HCT116 (cell line): ENCODE results near the gene GDPD2. TPM values are rescaled to one million over a fixed set of nuclear protein-coding genes. Genes with fewer than 3 reads are reported as not detected.

Source experiments
- ATAC-seq: fragments of 200-7000 bp; cut with Tn5 transposase; 2 replicates; pipeline ENCODE4 v1.9.1; 2020; ENCODE audit warnings: mild to moderate bottlenecking, moderate library complexity
- BruUV-seq: library from RNA; stranded (reverse); fragments of 400-500 nt; replicated peaks from 2 replicates; lab custom pipeline; 2021; lab: Mats Ljungman, UMichigan
- CTCF ChIA-PET: fragments of 300-600 bp; sonication (Branson Sonifier 250); formaldehyde crosslinking; loops from one replicate; lab custom pipeline; 2021; ENCODE audit warnings: antibody characterized with exemption; lab: Charles Lee
- POLR2A ChIA-PET: fragments of 300-600, 350-600 bp; sonication (Branson Sonifier 250); formaldehyde crosslinking; loops from one replicate; lab custom pipeline; 2021; ENCODE audit warnings: antibody characterized with exemption; lab: Charles Lee
- RAD21 ChIA-PET, 2 experiments: fragments of 300-600 bp; sonication (Branson Sonifier 250); formaldehyde crosslinking; loops; one replicate each; lab custom pipeline; 2023; ENCODE audit warnings: low total read pairs in 2 of 2; ENCODE audit not compliant: uncharacterized antibody in 2 of 2, unreplicated experiment in 2 of 2, low non-redundant PET in 1 of 2; lab: Charles Lee
- DNase-seq: peaks from one replicate; pipeline ENCODE4 v3.0.0-alpha.2; 2010; ENCODE audit warnings: low read depth, low spot score
- H2AFZ ChIP-seq: fragments of 200-600 bp; shearing (Covaris generic), sonication (generic); 2 replicates; pipeline ENCODE4 v1.6.1; 2017; ENCODE audit warnings: low read depth, mixed run types, mixed read lengths, antibody characterized with exemption, low read length; ENCODE audit not compliant: poor library complexity, severe bottlenecking
- H3K27ac ChIP-seq: 2 replicates; pipeline ENCODE4 v1.5.1; 2012; ENCODE audit warnings: low read depth, low read length
- H3K27me3 ChIP-seq: fragments of 200-600 bp; sonication (generic); 2 replicates; pipeline ENCODE4 v1.6.1; 2016; ENCODE audit warnings: mixed run types, low read length, mixed read lengths; ENCODE audit not compliant: insufficient read depth
- H3K36me3 ChIP-seq, 2 experiments: fragments of 200-500 bp in 1 of 2; fragments of 200-600 bp in 1 of 2; sonication (Bioruptor generic) in 1 of 2; sonication (generic) in 1 of 2; 2 replicates each; pipeline versions ENCODE4 v1.5.1 to v1.6.1; 2014 to 2016; ENCODE audit warnings: low read length in 2 of 2, inconsistent platforms in 1 of 2, mixed read lengths in 1 of 2, mixed run types in 1 of 2; ENCODE audit not compliant: insufficient read depth in 2 of 2, control insufficient read depth in 1 of 2
- H3K4me1 ChIP-seq, 2 experiments: fragments of 200-600 bp in 1 of 2; sonication (generic) in 1 of 2; 2 replicates each; pipeline versions ENCODE4 v1.5.1 to v1.6.1; 2012 to 2017; ENCODE audit warnings: low read length in 2 of 2, inconsistent platforms in 1 of 2, mild to moderate bottlenecking in 1 of 2, mixed read lengths in 1 of 2, mixed run types in 1 of 2, moderate library complexity in 1 of 2; ENCODE audit not compliant: insufficient read depth in 2 of 2, control insufficient read depth in 1 of 2
- H3K4me2 ChIP-seq: fragments of 200-600 bp; sonication (generic); 2 replicates; pipeline ENCODE4 v1.6.1; 2017; ENCODE audit warnings: mixed run types, low read length, mixed read lengths
- H3K4me3 ChIP-seq, 2 experiments: fragments of 200-600 bp in 1 of 2; sonication (generic) in 1 of 2; replicated peaks in 1 of 2; 2 replicates each; pipeline ENCODE4 v1.5.1; 2011 to 2016; ENCODE audit warnings: low read length in 2 of 2, control low read depth in 1 of 2, low read depth in 1 of 2, mild to moderate bottlenecking in 1 of 2, mixed read lengths in 1 of 2, mixed run types in 1 of 2
- H3K79me2 ChIP-seq: fragments of 200-600 bp; sonication (generic); 2 replicates; pipeline ENCODE4 v1.6.1; 2017; ENCODE audit warnings: mild to moderate bottlenecking, mixed run types, low read length, moderate library complexity, mixed read lengths; ENCODE audit not compliant: insufficient read depth
- H3K9ac ChIP-seq: fragments of 200-600 bp; sonication (generic); 2 replicates; pipeline ENCODE4 v1.6.1; 2016; ENCODE audit warnings: low read length, mixed read lengths
- H3K9me2 ChIP-seq: fragments of 200-600 bp; sonication (generic), shearing (Covaris generic); 2 replicates; pipeline ENCODE4 v1.6.1; 2017; ENCODE audit warnings: mixed run types, mild to moderate bottlenecking, moderate library complexity; ENCODE audit not compliant: insufficient read depth
- H3K9me3 ChIP-seq, 2 experiments: fragments of 200-500 bp in 1 of 2; fragments of 200-600 bp in 1 of 2; sonication (Bioruptor generic) in 1 of 2; sonication (generic) in 1 of 2; 2 replicates each; pipeline ENCODE4 v1.6.1; 2014 to 2017; ENCODE audit warnings: low read length in 2 of 2, mixed read lengths in 2 of 2, inconsistent platforms in 1 of 2, low read depth in 1 of 2, mild to moderate bottlenecking in 1 of 2, mixed run types in 1 of 2, moderate library complexity in 1 of 2; ENCODE audit not compliant: control insufficient read depth in 1 of 2, insufficient read depth in 1 of 2
- H4K20me1 ChIP-seq: fragments of 200-600 bp; sonication (generic), shearing (Covaris generic); 2 replicates; pipeline ENCODE4 v1.6.1; 2017; ENCODE audit warnings: mixed run types, mild to moderate bottlenecking, moderate library complexity; ENCODE audit not compliant: insufficient read depth
- ATF3 ChIP-seq: IDR thresholded peaks from 2 replicates; pipeline ENCODE4 v1.6.1; 2012
- CEBPB ChIP-seq: IDR thresholded peaks from 2 replicates; pipeline ENCODE4 v1.6.1; 2012; ENCODE audit warnings: low read depth
- EZH2 ChIP-seq: fragments of 200-600 bp; sonication (generic); IDR thresholded peaks from 2 replicates; pipeline ENCODE4 v1.6.1; 2017; ENCODE audit warnings: antibody characterized with exemption, mixed run types
- EZH2phosphoT487 ChIP-seq: fragments of 200-600 bp; IDR thresholded peaks from 2 replicates; pipeline ENCODE4 v1.6.1; 2018; ENCODE audit warnings: antibody characterized with exemption, borderline replicate concordance
- FOSL1 ChIP-seq: IDR thresholded peaks from 2 replicates; pipeline ENCODE4 v1.6.1; 2012; ENCODE audit warnings: low read depth
- POLR2AphosphoS5 ChIP-seq: IDR thresholded peaks from 2 replicates; pipeline ENCODE4 v1.6.1; 2011; ENCODE audit warnings: mild to moderate bottlenecking, low read depth, low read length, moderate library complexity
- RAD21 ChIP-seq: IDR thresholded peaks from 2 replicates; pipeline ENCODE4 v1.6.1; 2012; ENCODE audit warnings: low read depth, mild to moderate bottlenecking
- REST ChIP-seq: IDR thresholded peaks from 2 replicates; pipeline ENCODE4 v1.6.1; 2012; ENCODE audit warnings: low read depth
- SP1 ChIP-seq: IDR thresholded peaks from 2 replicates; pipeline ENCODE4 v1.6.1; 2012; ENCODE audit warnings: low read depth
- YY1 ChIP-seq: IDR thresholded peaks from 2 replicates; pipeline ENCODE4 v1.6.1; 2011; ENCODE audit warnings: low read length, low read depth, moderate library complexity, mild to moderate bottlenecking; ENCODE audit not compliant: insufficient replicate concordance; ENCODE audit errors: extremely low read depth
- ZFX ChIP-seq: fragments of 450-650 bp; IDR thresholded peaks from 2 replicates; pipeline ENCODE4 v1.6.1; 2017
- ZNF274 ChIP-seq: fragments of 200-500 bp; sonication (Bioruptor generic); IDR thresholded peaks from 2 replicates; pipeline ENCODE4 v1.6.1; 2014; ENCODE audit warnings: mild to moderate bottlenecking, low read depth, low read length, inconsistent platforms
- intact Hi-C: fragments of 100-400 bp; cut with micrococcal nuclease; formaldehyde crosslinking; loops from 2 replicates; pipeline ENCODE4 v1.10.0; 2022
- total RNA-seq: library from RNA; stranded (reverse); gene quantifications from one replicate; pipeline ENCODE4 v1.2.1, GENCODE V29; 2021; ENCODE audit not compliant: unreplicated experiment

The GDPD2 gene
- total RNA-seq, 1 experiment from 2014 or later = not detected

GRCh38 chrX:70405003-70405402 lies 18.1 kb upstream of the GDPD2 start:
- intact Hi-C loops = no loop called here
- no peaks in the 10 kb centered on the region for H3K27me3 ChIP-seq
- H3K4me2 ChIP-seq = no peak overlapping the region
- H3K79me2 ChIP-seq = no peaks in the 10 kb centered on the region
- RAD21 ChIA-PET = no interaction called here
- no peak overlapping the region for H3K4me3 ChIP-seq
- TF ChIP-seq EZH2 (no peak), ZFX (no peak), REST (no peak), YY1 (no peak), SP1 (no peak), RAD21 (no peak)
- no peak overlapping the region for H3K27ac ChIP-seq
- POLR2A ChIA-PET = no interaction called here
- no peaks in the 10 kb centered on the region for H3K4me1 ChIP-seq
- CTCF ChIA-PET = no interaction called here
- H3K36me3 ChIP-seq = peaks cover 4 to 10% of the 10 kb centered on the region in 2 experiments; a peak in 2 of 4 replicates
- DNase-seq (no peak), ATAC-seq (no peak)
- no peaks in the 10 kb centered on the region for H3K9me2 ChIP-seq
- H2AFZ ChIP-seq = no peak overlapping the region
- no TSS peak for BruUV-seq
- no peaks in the 10 kb centered on the region for H3K9me3 ChIP-seq
- no peaks in the 10 kb centered on the region for H4K20me1 ChIP-seq
- no peak overlapping the region for H3K9ac ChIP-seq

- ATAC-seq = no peak
- Histone ChIP-seq H3K4me2 (no peak overlapping the region), H3K4me1 (no peaks in the 10 kb centered on the region), H3K4me3 (no peak overlapping the region), H2AFZ (no peak overlapping the region), H3K27me3 (no peaks in the 10 kb centered on the region), H3K79me2 (no peaks in the 10 kb centered on the region), H3K9ac (no peak overlapping the region), H3K36me3 (peaks cover 4% of the 10 kb centered on the region in 2 experiments; a peak in 2 of 4 replicates), H3K27ac (no peak overlapping the region), H4K20me1 (no peaks in the 10 kb centered on the region), H3K9me3 (no peaks in the 10 kb centered on the region), H3K9me2 (no peaks in the 10 kb centered on the region)
- ChIA-PET RAD21 (no interaction called here), POLR2A (no interaction called here), CTCF (no interaction called here)
- no TSS peak for BruUV-seq
- no peak for DNase-seq
- no peak for TF ChIP-seq CEBPB
- TF ChIP-seq RAD21 = no peak
- TF ChIP-seq POLR2AphosphoS5 = no peak
- no peak for TF ChIP-seq EZH2phosphoT487
- no peak for TF ChIP-seq FOSL1
- TF ChIP-seq YY1 = no peak
- TF ChIP-seq ZNF274 = no peak
- TF ChIP-seq ZFX = no peak
- no peak for TF ChIP-seq ATF3
- intact Hi-C loops = no loop called here
Observed at GRCh38 chrX:70410921-70411320, 12.2 kb upstream of the GDPD2 start.
